GM12892 (cell line): Measurements from ENCODE around the gene PTPRN2.

ENCODE experiments used
- DNase-seq: peaks from one replicate; pipeline ENCODE4 v3.0.0; 2011; ENCODE audit not compliant: insufficient read length
- FAIRE-seq: peaks from 2 replicates; lab custom pipeline; 2011; peaks lifted over from hg19 to GRCh38; lab: Jason Lieb, UNC
- POLR2A ChIP-seq: IDR thresholded peaks from 2 replicates; pipeline ENCODE4 v1.6.1; 2011; ENCODE audit warnings: low read depth, low read length, control low read depth
- POLR2AphosphoS5 ChIP-seq: IDR thresholded peaks from 2 replicates; pipeline ENCODE4 v1.6.1; 2011; ENCODE audit warnings: low read depth, low read length, control low read depth
- TAF1 ChIP-seq: IDR thresholded peaks from 2 replicates; pipeline ENCODE4 v1.6.1; 2011; ENCODE audit warnings: low read depth, mild to moderate bottlenecking, control low read depth, low read length, borderline replicate concordance

PTPRN2 gene

DNA sequence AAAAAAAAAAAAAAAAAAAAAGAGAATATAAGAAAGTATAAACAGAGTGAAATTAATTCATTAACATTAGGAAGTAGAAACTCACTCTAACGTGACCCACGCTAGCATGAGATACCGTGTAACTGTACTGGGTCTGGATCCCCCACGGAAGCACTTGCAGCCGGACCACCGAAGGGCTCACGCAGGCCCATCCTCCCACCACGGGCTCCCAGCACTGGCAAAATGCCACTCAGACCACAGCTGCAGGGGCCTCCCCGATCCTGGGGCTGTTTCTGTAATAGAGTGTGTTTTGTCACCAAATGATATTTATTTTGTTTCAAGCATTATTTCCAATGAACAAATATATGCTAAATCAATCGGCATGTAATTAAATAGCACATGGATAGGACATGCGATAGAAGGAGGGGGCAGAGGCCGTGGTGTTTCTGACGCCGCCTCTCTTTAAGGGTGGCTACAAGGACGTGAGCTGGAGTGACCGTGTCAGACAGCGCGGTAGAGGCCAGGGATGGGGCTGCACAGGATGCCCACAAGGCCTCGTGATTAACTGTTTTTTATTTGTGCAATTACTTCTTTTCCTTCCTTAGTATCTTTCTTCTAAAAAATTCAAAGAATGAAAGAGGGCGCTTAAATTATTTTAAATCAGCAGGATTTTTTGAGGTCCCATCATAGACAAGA, 568.5 kb downstream of the PTPRN2 start:
- TF ChIP-seq POLR2AphosphoS5 (no peak), POLR2A (no peak), TAF1 (no peak)
- no peak for FAIRE-seq
- no peak for DNase-seq

DNA sequence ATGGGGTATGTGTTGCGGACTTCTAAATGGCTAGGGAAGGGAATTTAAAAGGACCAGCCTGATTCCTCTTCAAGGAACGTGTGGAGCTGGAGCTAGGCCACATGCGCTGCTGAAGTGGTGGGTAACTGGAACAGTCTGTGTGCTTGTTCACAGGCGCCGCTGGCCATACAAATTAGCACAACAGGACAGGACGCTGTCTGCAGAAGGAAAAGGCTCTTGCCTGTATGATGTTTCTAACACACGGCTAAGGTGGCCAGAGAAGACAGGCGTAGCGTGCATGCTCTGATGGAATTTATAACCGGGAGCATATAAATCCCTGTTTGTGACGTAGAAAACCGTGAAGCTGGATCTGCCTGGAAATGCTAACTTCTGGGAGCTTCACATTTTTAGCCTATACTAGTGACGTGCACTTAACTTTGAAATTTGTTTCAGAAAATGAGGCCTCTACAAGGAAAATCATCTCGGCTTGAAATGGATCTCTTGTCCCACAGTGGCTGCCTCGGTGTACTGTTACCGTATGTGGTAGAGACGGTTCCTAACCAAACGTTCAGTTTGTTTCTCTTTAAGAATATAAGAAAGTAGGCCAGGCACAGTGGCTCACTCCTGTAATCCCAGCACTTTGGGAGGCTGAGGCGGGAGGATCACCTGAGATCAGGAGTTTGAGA, 569.4 kb downstream of the PTPRN2 start:
- DNase-seq (no peak), FAIRE-seq (no peak)
- TF ChIP-seq POLR2AphosphoS5 (no peak), TAF1 (no peak), POLR2A (no peak)

GRCh38 chr7:158017111-158018097, 570.2 kb downstream of the PTPRN2 start:
- DNase-seq (no peak), FAIRE-seq (no peak)
- no peak for TF ChIP-seq POLR2A
- no peak for TF ChIP-seq POLR2AphosphoS5
- TF ChIP-seq TAF1: no peak

- FAIRE-seq: no peak
Observed at GRCh38 chr7:158016180-158017097, 571.2 kb downstream of the PTPRN2 start.

DNA sequence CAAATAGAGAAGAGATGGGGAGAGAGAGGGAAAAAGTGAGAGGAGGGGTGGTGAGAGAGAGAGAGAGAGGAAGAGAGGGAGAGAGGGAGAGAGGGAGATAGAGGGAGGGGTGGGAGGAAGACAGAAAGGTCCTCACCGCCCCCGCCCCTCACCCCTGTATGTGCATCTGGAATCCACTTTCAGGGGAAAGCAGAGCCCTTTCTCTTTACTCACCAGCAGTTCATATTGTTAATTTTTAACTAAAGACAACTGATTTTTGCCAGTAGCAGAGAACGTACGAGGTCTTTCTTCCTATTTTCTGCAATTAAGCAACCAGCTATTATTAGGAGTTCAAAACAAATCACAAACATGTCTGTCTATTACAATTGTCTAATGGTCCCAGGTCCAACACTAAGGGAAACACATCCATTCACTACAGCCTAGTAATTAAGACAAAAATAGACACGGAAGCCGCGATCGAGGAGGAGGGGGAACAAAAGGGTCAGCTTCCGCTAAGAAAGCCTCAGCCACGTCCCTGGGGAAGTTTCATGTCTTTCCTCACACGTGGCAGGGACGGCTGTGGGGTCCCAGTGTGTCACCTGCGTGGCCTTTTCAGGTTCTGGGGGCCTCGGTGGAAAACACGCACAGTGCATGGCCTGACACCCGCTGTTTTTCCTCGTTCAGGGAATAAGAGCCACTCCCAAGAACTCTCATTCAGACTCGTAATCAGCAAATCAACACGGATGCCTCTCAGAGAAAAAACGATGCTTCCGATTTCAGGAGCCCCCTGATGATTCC, 572.0 kb downstream of the PTPRN2 start:
- DNase-seq: no peak
- FAIRE-seq: no peak
- TF ChIP-seq TAF1 (no peak), POLR2A (no peak), POLR2AphosphoS5 (no peak)

More at GRCh38 chr7:158016180-158017097, 571.2 kb downstream of the PTPRN2 start:
- no peak for DNase-seq
- TF ChIP-seq TAF1 (no peak), POLR2A (no peak), POLR2AphosphoS5 (no peak)

- no peak for TF ChIP-seq POLR2AphosphoS5
- TF ChIP-seq POLR2A: no peak
- no peak for TF ChIP-seq TAF1
- DNase-seq (no peak), FAIRE-seq (no peak)
Observed at GRCh38 chr7:158014976-158015375, 572.6 kb downstream of the PTPRN2 start.

- DNase-seq: no peak
- TF ChIP-seq POLR2A (no peak), TAF1 (no peak), POLR2AphosphoS5 (no peak)
- FAIRE-seq: no peak
Observed at GRCh38 chr7:158013085-158013668, 574.4 kb downstream of the PTPRN2 start.

DNA sequence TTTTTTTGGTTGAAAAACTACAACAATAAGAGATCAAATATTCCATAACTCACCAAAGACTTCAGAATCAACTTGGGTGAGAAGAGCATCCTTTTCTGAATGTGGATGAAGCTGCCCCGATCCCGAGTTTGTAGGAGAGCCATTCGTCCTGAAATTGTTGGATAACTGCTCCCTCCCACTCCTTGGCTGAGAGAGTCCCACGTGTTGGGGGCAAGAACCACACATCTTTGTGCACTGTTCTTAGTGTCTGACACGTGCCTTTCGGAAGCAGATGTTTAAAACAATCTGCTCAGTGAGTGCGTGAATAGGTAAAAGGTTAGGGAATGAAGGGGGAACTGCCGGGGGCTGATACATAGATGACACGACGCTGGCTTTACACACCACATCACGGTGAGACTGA, 575.7 kb downstream of the PTPRN2 start:
- TF ChIP-seq POLR2A (no peak), TAF1 (no peak), POLR2AphosphoS5 (no peak)
- FAIRE-seq (no peak), DNase-seq (no peak)

DNA sequence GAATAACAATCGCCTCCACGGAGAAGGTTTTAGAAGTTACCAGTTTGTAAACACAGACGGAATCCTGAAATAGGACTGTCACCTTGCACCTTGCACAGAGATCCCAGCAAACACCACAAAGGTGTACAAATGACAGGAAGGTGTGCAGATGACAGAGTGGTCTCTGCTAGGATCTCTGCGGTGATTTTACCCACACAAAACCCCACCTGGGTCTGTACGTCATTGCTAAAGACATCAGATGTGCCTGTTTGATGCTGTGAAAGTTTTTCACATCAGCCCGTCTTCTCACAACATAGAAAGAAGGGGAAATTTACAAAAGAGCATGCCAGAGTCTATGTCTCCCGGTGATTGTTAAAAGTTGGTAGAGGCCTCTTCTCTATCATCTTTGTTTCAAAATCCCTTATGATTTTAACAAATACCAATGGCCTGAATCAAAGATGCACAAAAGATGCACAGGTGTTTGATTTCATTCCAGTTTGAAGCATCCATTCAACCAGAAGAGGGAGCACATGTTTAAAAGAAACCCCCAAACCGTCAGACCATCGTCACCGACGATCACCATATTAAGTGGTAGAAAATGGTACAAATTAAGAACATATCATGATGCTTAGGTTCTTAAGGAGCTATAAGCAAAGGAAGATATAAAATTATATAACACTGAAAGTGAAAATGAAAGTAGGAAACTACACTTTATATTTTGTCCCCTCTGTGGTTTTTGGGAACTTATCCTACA, 576.5 kb downstream of the PTPRN2 start:
- TF ChIP-seq POLR2AphosphoS5 (no peak), TAF1 (no peak), POLR2A (no peak)
- FAIRE-seq: no peak
- DNase-seq: no peak

- TF ChIP-seq TAF1 (no peak), POLR2AphosphoS5 (no peak), POLR2A (no peak)
- FAIRE-seq (no peak), DNase-seq (no peak)
Observed at GRCh38 chr7:158009886-158010285, 577.7 kb downstream of the PTPRN2 start.
